Type B pancreatic cell (in vitro differentiated cells): ENCODE results near the gene LIX1. TPM values are rescaled to one million over a fixed set of nuclear protein-coding genes. Genes with fewer than 3 reads are reported as not detected.

Source experiments
- DNase-seq: peaks from one replicate; pipeline ENCODE4 v3.0.0; 2021; ENCODE audit warnings: mixed read lengths; ENCODE audit not compliant: unreplicated experiment; ENCODE audit errors: extremely low spot score
- H3K27ac Mint-ChIP-seq: 2 replicates; pipeline ENCODE4 v1.8.0; 2021; ENCODE audit warnings: mild to moderate bottlenecking, mixed read lengths
- H3K27me3 Mint-ChIP-seq: 2 replicates; pipeline ENCODE4 v1.8.0; 2021; ENCODE audit warnings: mixed read lengths
- H3K36me3 Mint-ChIP-seq: 2 replicates; pipeline ENCODE4 v1.8.0; 2021; ENCODE audit warnings: mixed read lengths
- H3K4me1 Mint-ChIP-seq: one replicate; pipeline ENCODE4 v1.8.0; 2021; ENCODE audit warnings: mixed read lengths; ENCODE audit not compliant: unreplicated experiment
- H3K4me3 Mint-ChIP-seq: 2 replicates; pipeline ENCODE4 v1.8.0; 2021; ENCODE audit warnings: mild to moderate bottlenecking, mixed read lengths
- H3K9me3 Mint-ChIP-seq: 2 replicates; pipeline ENCODE4 v1.8.0; 2021; ENCODE audit warnings: mixed read lengths
- CTCF ChIP-seq: fragments of 200-600 bp; sonication (generic); conservative IDR thresholded peaks from 2 replicates; pipeline ENCODE4 v1.5.0; 2021; ENCODE audit warnings: antibody characterized with exemption, mild to moderate bottlenecking
- total RNA-seq: library from RNA; stranded (reverse); gene quantifications from 2 replicates; pipeline ENCODE4 v1.2.1, GENCODE V29; 2021; ENCODE audit warnings: low replicate concordance

Gene LIX1
- total RNA-seq, 1 donor from 2014 or later, result 27.4 TPM

- H3K4me3 Mint-ChIP-seq, result no peak overlapping the region
- no peak for TF ChIP-seq CTCF
- H3K27me3 Mint-ChIP-seq, result no peaks in the 10 kb centered on the region
- H3K27ac Mint-ChIP-seq, result no peak overlapping the region
- DNase-seq, result no peak
- H3K36me3 Mint-ChIP-seq, result no peaks in the 10 kb centered on the region
- no peaks in the 10 kb centered on the region for H3K9me3 Mint-ChIP-seq
- no peaks in the 10 kb centered on the region for H3K4me1 Mint-ChIP-seq
These were observed 9.0 kb upstream of the LIX1 start for GRCh38 chr5:97151370-97151769.

- H3K27me3 Mint-ChIP-seq, result no peaks in the 10 kb centered on the region
These were observed 8.0 kb upstream of the LIX1 start for GRCh38 chr5:97150401-97150800.

GRCh38 chr5:97149709-97150108 is 7.3 kb upstream of the LIX1 start:
- no peaks in the 10 kb centered on the region for H3K27me3 Mint-ChIP-seq
- no peak overlapping the region for H3K27ac Mint-ChIP-seq
- no peaks in the 10 kb centered on the region for H3K4me1 Mint-ChIP-seq
- H3K9me3 Mint-ChIP-seq, result no peaks in the 10 kb centered on the region
- DNase-seq, result no peak
- no peak for TF ChIP-seq CTCF
- H3K4me3 Mint-ChIP-seq, result no peak overlapping the region
- H3K36me3 Mint-ChIP-seq, result no peaks in the 10 kb centered on the region

More at GRCh38 chr5:97150401-97150800, 8.0 kb upstream of the LIX1 start:
- H3K4me1 Mint-ChIP-seq, result no peaks in the 10 kb centered on the region
- DNase-seq, result no peak
- no peaks in the 10 kb centered on the region for H3K36me3 Mint-ChIP-seq
- H3K27ac Mint-ChIP-seq, result no peak overlapping the region
- TF ChIP-seq CTCF, result no peak
- no peak overlapping the region for H3K4me3 Mint-ChIP-seq
- H3K9me3 Mint-ChIP-seq, result no peaks in the 10 kb centered on the region

- H3K27me3 Mint-ChIP-seq, result no peaks in the 10 kb centered on the region
- no peaks in the 10 kb centered on the region for H3K4me1 Mint-ChIP-seq
- no peak overlapping the region for H3K4me3 Mint-ChIP-seq
- H3K27ac Mint-ChIP-seq, result no peak overlapping the region
- DNase-seq, result no peak
- no peak for TF ChIP-seq CTCF
- no peaks in the 10 kb centered on the region for H3K9me3 Mint-ChIP-seq
- H3K36me3 Mint-ChIP-seq, result no peaks in the 10 kb centered on the region
These were observed 5.9 kb upstream of the LIX1 start for GRCh38 chr5:97148288-97148687.

GRCh38 chr5:97143704-97144103 is 1.3 kb upstream of the LIX1 start:
- no peak for DNase-seq
- H3K9me3 Mint-ChIP-seq, result no peaks in the 10 kb centered on the region
- no peaks in the 10 kb centered on the region for H3K36me3 Mint-ChIP-seq
- TF ChIP-seq CTCF, result no peak
- peaks cover 3% of the 10 kb centered on the region for H3K27me3 Mint-ChIP-seq
- no peak overlapping the region for H3K4me3 Mint-ChIP-seq
- peaks cover 34% of the 10 kb centered on the region for H3K4me1 Mint-ChIP-seq
- no peak overlapping the region for H3K27ac Mint-ChIP-seq

- Mint-ChIP-seq H3K27me3 (peaks cover 3% of the 10 kb centered on the region), H3K4me1 (peaks cover 43% of the 10 kb centered on the region), H3K9me3 (no peaks in the 10 kb centered on the region), H3K27ac (peak overlapping the region; percentile 3), H3K4me3 (peak overlapping the region; percentile 77), H3K36me3 (no peaks in the 10 kb centered on the region)
- no peak for TF ChIP-seq CTCF
- DNase-seq, result no peak
These were observed 872 bp downstream of the LIX1 start for GRCh38 chr5:97141539-97141938.
